HG03025 (cell line): Measurements from ENCODE around the gene PCAT6.

Experiments
- ATAC-seq: cut with Tn5 transposase; IDR thresholded peaks from one replicate; pipeline ENCODE4 v1.9.1; 2021; ENCODE audit warnings: mild to moderate bottlenecking, moderate library complexity; ENCODE audit not compliant: unreplicated experiment, low FRiP score

Gene PCAT6

DNA sequence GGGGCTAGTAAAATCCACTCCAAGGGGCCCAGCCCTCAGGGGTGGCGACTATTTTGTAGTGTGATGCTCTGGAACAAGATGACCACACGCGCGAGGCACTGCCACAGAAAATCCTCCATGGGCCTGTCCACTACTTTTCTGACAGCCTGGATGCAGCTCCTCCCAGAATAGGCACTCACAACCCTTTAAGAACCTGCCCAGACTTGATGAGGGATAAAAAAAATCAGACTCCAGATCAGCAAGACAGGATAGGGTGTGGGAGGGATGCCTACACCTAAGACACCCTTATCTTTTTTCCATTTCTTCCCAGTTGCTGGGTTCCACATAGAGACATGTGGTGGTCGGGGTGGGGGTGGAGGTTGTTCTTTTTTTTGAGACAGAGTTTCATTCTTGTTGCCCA is 33.5 kb downstream of the PCAT6 start:
- no peak for ATAC-seq

DNA sequence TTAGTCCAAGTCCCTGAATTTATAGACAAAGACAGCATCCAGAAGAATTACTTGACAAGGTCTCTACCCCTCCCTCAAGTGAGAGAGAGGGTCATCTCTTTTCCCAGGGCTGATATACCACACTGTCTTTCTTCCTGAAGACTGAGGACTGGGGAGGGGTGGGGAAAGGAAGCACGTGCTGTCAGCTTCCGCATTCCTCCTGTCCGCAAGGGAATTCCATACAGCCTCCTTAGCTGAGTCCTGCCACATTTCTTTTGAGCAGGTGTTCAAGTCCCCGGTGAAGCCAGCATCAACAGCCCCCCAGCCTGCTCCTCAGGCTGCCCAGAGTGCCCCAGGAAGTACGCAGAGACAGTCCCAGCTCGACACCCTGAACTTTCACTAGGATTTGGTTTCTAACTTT is 34.2 kb downstream of the PCAT6 start:
- no peak for ATAC-seq

DNA sequence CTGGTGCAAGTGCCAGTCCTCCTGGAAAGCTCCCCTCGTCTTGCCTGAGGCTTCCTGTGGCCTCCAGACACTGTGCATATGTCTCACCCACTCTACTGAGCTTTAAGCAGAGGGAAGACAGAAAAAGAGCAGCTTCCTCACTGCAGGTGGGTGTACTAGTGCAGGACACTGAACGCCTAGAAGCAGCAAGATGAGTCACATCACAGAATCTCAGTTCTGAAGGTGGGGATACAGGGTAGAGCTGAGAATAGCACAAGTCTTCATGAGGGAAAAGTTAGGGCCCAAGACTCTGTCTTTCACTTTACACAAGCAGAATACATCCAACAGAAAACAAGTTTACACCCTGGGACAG is 37.4 kb downstream of the PCAT6 start:
- ATAC-seq, result peak; percentile 85

DNA sequence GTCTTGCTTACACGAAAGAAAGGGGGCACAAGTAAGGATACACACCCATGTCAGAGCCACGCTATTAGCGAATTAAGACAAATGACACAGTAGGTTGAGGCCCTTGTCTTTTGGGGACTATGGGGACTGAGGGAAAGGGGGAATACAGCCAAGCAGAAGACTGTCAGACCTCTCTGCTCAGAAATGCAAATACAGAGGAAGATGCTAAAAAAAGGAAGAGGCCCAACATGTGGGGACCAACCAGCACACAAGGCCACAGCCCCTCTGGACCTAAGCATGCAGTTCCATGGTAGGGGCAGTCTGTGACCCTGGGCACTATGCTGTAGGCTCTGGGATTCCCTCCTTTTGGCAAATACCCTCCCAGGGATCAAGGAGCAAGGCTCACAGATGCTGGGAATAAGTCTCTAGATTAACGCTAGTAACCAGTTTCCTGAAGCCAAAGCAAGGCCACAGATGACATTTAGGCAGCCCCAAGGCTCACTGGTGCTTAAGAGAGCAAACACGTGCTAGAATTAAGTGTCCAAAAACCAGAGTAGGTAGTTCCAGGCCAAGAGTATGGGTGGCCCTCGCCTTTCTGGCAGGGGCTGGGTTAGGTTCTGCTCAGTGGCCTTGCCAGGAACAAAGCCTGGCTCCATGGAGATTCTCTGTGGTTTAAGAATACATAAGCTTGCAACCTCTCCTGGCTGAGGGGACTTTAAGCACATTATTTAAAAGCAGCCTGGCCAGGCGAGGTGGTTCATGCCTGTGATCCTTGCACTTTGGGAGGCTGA is 40.0 kb downstream of the PCAT6 start:
- ATAC-seq, result no peak

- ATAC-seq, result no peak
Observed at GRCh38 chr1:202852163-202852904, 41.6 kb downstream of the PCAT6 start.

DNA sequence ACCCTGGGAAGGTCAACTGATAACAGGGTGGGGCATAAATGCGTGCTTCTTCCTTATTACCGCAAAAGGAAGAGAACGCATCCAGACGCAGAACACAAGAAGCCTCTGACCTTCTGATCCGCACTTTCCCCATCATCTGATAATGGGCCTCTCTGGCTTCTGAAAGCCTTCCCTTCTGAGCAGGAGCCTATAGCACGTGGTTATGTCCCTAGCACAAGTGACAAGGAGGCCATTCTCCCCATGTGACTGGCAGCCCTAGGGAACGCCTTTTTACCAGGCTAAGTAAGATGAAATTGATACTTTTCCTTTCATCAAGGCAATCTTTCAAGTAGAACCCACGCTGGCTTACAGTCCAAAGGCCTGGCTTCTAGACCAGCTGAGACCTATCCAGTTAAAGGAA is 44.0 kb downstream of the PCAT6 start:
- no peak for ATAC-seq

DNA sequence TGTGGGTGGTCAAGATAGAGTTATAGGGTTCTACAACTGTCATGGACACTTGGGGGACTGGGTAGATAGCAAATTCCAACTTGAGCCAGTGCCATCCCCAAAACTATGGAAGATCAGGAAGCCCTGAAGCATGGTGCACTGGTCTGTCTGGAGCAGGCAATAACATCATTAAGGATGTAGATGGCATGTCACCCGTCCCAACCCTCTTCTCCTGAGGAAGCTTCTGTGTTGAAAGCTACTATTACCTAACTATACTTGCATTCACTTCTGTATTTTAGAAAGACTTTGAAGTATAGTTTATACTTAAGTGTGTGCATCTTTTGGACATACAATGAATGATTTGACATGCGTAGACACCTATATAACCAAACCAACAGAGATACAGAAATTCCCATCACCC is 45.3 kb downstream of the PCAT6 start:
- no peak for ATAC-seq

GRCh38 chr1:202857136-202857610 is 46.4 kb downstream of the PCAT6 start:
- no peak for ATAC-seq

DNA sequence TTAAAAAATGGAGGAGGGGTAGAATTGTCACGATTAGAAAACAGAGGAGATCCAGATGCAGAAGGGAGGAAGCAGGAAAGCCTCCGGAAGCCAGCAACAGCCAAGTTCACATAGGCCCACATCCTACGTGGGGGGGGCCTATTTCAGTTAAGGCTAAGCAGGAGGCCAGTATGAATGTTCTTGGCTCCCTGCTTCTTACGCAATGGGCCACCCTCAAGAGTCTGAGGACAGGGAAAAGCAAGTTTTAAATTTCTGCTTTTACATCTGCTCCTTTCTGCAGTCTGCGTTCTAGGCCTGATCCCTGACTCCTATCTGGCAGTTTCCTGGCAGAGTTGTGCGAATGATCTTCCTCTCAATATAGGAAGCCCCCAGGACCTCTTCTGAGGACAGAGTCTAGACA is 47.6 kb downstream of the PCAT6 start:
- no peak for ATAC-seq

DNA sequence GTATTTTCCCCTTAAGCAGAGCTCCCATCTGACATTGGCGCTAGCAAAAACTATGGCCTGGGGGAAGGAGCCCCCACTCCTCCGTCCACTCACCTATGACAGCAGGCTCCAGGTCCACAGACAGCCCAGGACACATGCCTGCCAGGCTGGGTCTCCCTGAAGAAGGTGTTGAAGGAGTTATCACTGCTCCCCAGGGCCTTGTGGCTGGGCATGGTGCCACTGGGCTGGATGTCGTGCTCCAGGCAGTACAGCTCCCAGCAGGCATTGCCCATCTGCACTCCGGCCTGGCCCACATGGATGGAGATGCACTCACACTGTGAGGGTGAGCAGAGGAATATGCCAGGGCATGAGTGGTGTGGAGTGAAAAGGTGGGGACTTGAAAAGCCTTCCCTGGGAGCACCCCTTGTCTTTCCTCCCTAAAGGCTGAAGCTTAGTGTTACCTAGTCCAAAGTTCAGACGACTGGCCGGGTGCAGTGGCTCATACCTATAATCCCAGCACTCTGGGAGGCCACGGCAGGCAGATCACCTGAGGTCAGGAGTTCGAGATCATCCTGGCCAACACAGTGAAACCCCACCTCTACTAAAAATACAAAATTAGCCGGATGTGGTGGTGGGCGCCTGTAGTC is 48.1 kb downstream of the PCAT6 start:
- ATAC-seq, result no peak

- no peak for ATAC-seq
Observed at GRCh38 chr1:202860744-202861419, 50.1 kb downstream of the PCAT6 start.
